HCT116 (cell line): ENCODE measurements around the gene RPAP3. TPM values are rescaled to one million over a fixed set of nuclear protein-coding genes. Genes with fewer than 3 reads are reported as not detected.

Experiments used
- ATAC-seq: fragments of 200-7000 bp; cut with Tn5 transposase; 2 replicates; pipeline ENCODE4 v1.9.1; 2020; ENCODE audit warnings: mild to moderate bottlenecking, moderate library complexity
- BruUV-seq: library from RNA; stranded (reverse); fragments of 400-500 nt; replicated peaks from 2 replicates; lab custom pipeline; 2021; lab: Mats Ljungman, UMichigan
- CTCF ChIA-PET: fragments of 300-600 bp; sonication (Branson Sonifier 250); formaldehyde crosslinking; loops from one replicate; lab custom pipeline; 2021; ENCODE audit warnings: antibody characterized with exemption; lab: Charles Lee
- POLR2A ChIA-PET: fragments of 300-600, 350-600 bp; sonication (Branson Sonifier 250); formaldehyde crosslinking; loops from one replicate; lab custom pipeline; 2021; ENCODE audit warnings: antibody characterized with exemption; lab: Charles Lee
- RAD21 ChIA-PET, 2 experiments: fragments of 300-600 bp; sonication (Branson Sonifier 250); formaldehyde crosslinking; loops; one replicate each; lab custom pipeline; 2023; ENCODE audit warnings: low total read pairs in 2 of 2; ENCODE audit not compliant: uncharacterized antibody in 2 of 2, unreplicated experiment in 2 of 2, low non-redundant PET in 1 of 2; lab: Charles Lee
- DNase-seq: peaks from one replicate; pipeline ENCODE4 v3.0.0-alpha.2; 2010; ENCODE audit warnings: low read depth, low spot score
- H2AFZ ChIP-seq: fragments of 200-600 bp; shearing (Covaris generic), sonication (generic); 2 replicates; pipeline ENCODE4 v1.6.1; 2017; ENCODE audit warnings: low read depth, mixed run types, mixed read lengths, antibody characterized with exemption, low read length; ENCODE audit not compliant: poor library complexity, severe bottlenecking
- H3K27ac ChIP-seq: 2 replicates; pipeline ENCODE4 v1.5.1; 2012; ENCODE audit warnings: low read depth, low read length
- H3K27me3 ChIP-seq: fragments of 200-600 bp; sonication (generic); 2 replicates; pipeline ENCODE4 v1.6.1; 2016; ENCODE audit warnings: mixed run types, low read length, mixed read lengths; ENCODE audit not compliant: insufficient read depth
- H3K36me3 ChIP-seq, 2 experiments: fragments of 200-500 bp in 1 of 2; fragments of 200-600 bp in 1 of 2; sonication (Bioruptor generic) in 1 of 2; sonication (generic) in 1 of 2; 2 replicates each; pipeline versions ENCODE4 v1.5.1 to v1.6.1; 2014 to 2016; ENCODE audit warnings: low read length in 2 of 2, inconsistent platforms in 1 of 2, mixed read lengths in 1 of 2, mixed run types in 1 of 2; ENCODE audit not compliant: insufficient read depth in 2 of 2, control insufficient read depth in 1 of 2
- H3K4me1 ChIP-seq, 2 experiments: fragments of 200-600 bp in 1 of 2; sonication (generic) in 1 of 2; 2 replicates each; pipeline versions ENCODE4 v1.5.1 to v1.6.1; 2012 to 2017; ENCODE audit warnings: low read length in 2 of 2, inconsistent platforms in 1 of 2, mild to moderate bottlenecking in 1 of 2, mixed read lengths in 1 of 2, mixed run types in 1 of 2, moderate library complexity in 1 of 2; ENCODE audit not compliant: insufficient read depth in 2 of 2, control insufficient read depth in 1 of 2
- H3K4me2 ChIP-seq: fragments of 200-600 bp; sonication (generic); 2 replicates; pipeline ENCODE4 v1.6.1; 2017; ENCODE audit warnings: mixed run types, low read length, mixed read lengths
- H3K4me3 ChIP-seq, 2 experiments: fragments of 200-600 bp in 1 of 2; sonication (generic) in 1 of 2; replicated peaks in 1 of 2; 2 replicates each; pipeline ENCODE4 v1.5.1; 2011 to 2016; ENCODE audit warnings: low read length in 2 of 2, control low read depth in 1 of 2, low read depth in 1 of 2, mild to moderate bottlenecking in 1 of 2, mixed read lengths in 1 of 2, mixed run types in 1 of 2
- H3K79me2 ChIP-seq: fragments of 200-600 bp; sonication (generic); 2 replicates; pipeline ENCODE4 v1.6.1; 2017; ENCODE audit warnings: mild to moderate bottlenecking, mixed run types, low read length, moderate library complexity, mixed read lengths; ENCODE audit not compliant: insufficient read depth
- H3K9ac ChIP-seq: fragments of 200-600 bp; sonication (generic); 2 replicates; pipeline ENCODE4 v1.6.1; 2016; ENCODE audit warnings: low read length, mixed read lengths
- H3K9me2 ChIP-seq: fragments of 200-600 bp; sonication (generic), shearing (Covaris generic); 2 replicates; pipeline ENCODE4 v1.6.1; 2017; ENCODE audit warnings: mixed run types, mild to moderate bottlenecking, moderate library complexity; ENCODE audit not compliant: insufficient read depth
- H3K9me3 ChIP-seq, 2 experiments: fragments of 200-500 bp in 1 of 2; fragments of 200-600 bp in 1 of 2; sonication (Bioruptor generic) in 1 of 2; sonication (generic) in 1 of 2; 2 replicates each; pipeline ENCODE4 v1.6.1; 2014 to 2017; ENCODE audit warnings: low read length in 2 of 2, mixed read lengths in 2 of 2, inconsistent platforms in 1 of 2, low read depth in 1 of 2, mild to moderate bottlenecking in 1 of 2, mixed run types in 1 of 2, moderate library complexity in 1 of 2; ENCODE audit not compliant: control insufficient read depth in 1 of 2, insufficient read depth in 1 of 2
- H4K20me1 ChIP-seq: fragments of 200-600 bp; sonication (generic), shearing (Covaris generic); 2 replicates; pipeline ENCODE4 v1.6.1; 2017; ENCODE audit warnings: mixed run types, mild to moderate bottlenecking, moderate library complexity; ENCODE audit not compliant: insufficient read depth
- ATF3 ChIP-seq: IDR thresholded peaks from 2 replicates; pipeline ENCODE4 v1.6.1; 2012
- CBX3 ChIP-seq: IDR thresholded peaks from 2 replicates; pipeline ENCODE4 v1.6.1; 2012; ENCODE audit warnings: low read depth
- CEBPB ChIP-seq: IDR thresholded peaks from 2 replicates; pipeline ENCODE4 v1.6.1; 2012; ENCODE audit warnings: low read depth
- CTCF ChIP-seq, 3 experiments: fragments of 200-600 bp in 1 of 3; sonication (generic) in 1 of 3; IDR thresholded peaks in 2 of 3; conservative IDR thresholded peaks in 1 of 3; 2 replicates each; pipeline ENCODE4 v1.5.1; 2012 to 2017; ENCODE audit warnings: low read depth in 2 of 3, low read length in 2 of 3, antibody characterized with exemption in 1 of 3, borderline replicate concordance in 1 of 3, control low read depth in 1 of 3, mild to moderate bottlenecking in 1 of 3, mixed read lengths in 1 of 3, mixed run types in 1 of 3, moderate library complexity in 1 of 3; ENCODE audit not compliant: insufficient read depth in 1 of 3
- EGR1 ChIP-seq: IDR thresholded peaks from 2 replicates; pipeline ENCODE4 v1.6.1; 2012; ENCODE audit warnings: low read depth
- EZH2 ChIP-seq: fragments of 200-600 bp; sonication (generic); IDR thresholded peaks from 2 replicates; pipeline ENCODE4 v1.6.1; 2017; ENCODE audit warnings: antibody characterized with exemption, mixed run types
- EZH2phosphoT487 ChIP-seq: fragments of 200-600 bp; IDR thresholded peaks from 2 replicates; pipeline ENCODE4 v1.6.1; 2018; ENCODE audit warnings: antibody characterized with exemption, borderline replicate concordance
- FOSL1 ChIP-seq: IDR thresholded peaks from 2 replicates; pipeline ENCODE4 v1.6.1; 2012; ENCODE audit warnings: low read depth
- JUND ChIP-seq: IDR thresholded peaks from 2 replicates; pipeline ENCODE4 v1.6.1; 2012
- MAX ChIP-seq: IDR thresholded peaks from 2 replicates; pipeline ENCODE4 v1.6.1; 2012
- POLR2A ChIP-seq: IDR thresholded peaks from 2 replicates; pipeline ENCODE4 v1.7.0; 2011; ENCODE audit warnings: borderline replicate concordance; ENCODE audit not compliant: insufficient read depth, insufficient read length; ENCODE audit errors: extremely low read depth
- POLR2AphosphoS5 ChIP-seq: IDR thresholded peaks from 2 replicates; pipeline ENCODE4 v1.6.1; 2011; ENCODE audit warnings: mild to moderate bottlenecking, low read depth, low read length, moderate library complexity
- RAD21 ChIP-seq: IDR thresholded peaks from 2 replicates; pipeline ENCODE4 v1.6.1; 2012; ENCODE audit warnings: low read depth, mild to moderate bottlenecking
- SIN3A ChIP-seq: IDR thresholded peaks from 2 replicates; pipeline ENCODE4 v1.6.1; 2012; ENCODE audit warnings: low read depth
- SP1 ChIP-seq: IDR thresholded peaks from 2 replicates; pipeline ENCODE4 v1.6.1; 2012; ENCODE audit warnings: low read depth
- ZFX ChIP-seq: fragments of 450-650 bp; IDR thresholded peaks from 2 replicates; pipeline ENCODE4 v1.6.1; 2017
- ZNF274 ChIP-seq: fragments of 200-500 bp; sonication (Bioruptor generic); IDR thresholded peaks from 2 replicates; pipeline ENCODE4 v1.6.1; 2014; ENCODE audit warnings: mild to moderate bottlenecking, low read depth, low read length, inconsistent platforms
- intact Hi-C: fragments of 100-400 bp; cut with micrococcal nuclease; formaldehyde crosslinking; loops from 2 replicates; pipeline ENCODE4 v1.10.0; 2022
- total RNA-seq: library from RNA; stranded (reverse); gene quantifications from one replicate; pipeline ENCODE4 v1.2.1, GENCODE V29; 2021; ENCODE audit not compliant: unreplicated experiment

The RPAP3 gene
- total RNA-seq, 1 experiment from 2014 or later: 48.3 TPM

- Histone ChIP-seq H3K4me3 (no peak overlapping the region), H3K9me3 (no peaks in the 10 kb centered on the region), H3K9ac (no peak overlapping the region), H3K36me3 (no peaks in the 10 kb centered on the region; a peak in 1 of 4 replicates), H3K27me3 (no peaks in the 10 kb centered on the region), H3K4me2 (no peak overlapping the region), H3K79me2 (peaks cover 23% of the 10 kb centered on the region), H3K27ac (no peak overlapping the region), H2AFZ (no peak overlapping the region), H3K4me1 (peaks cover 5 to 16% of the 10 kb centered on the region in 2 experiments; a peak in 3 of 4 replicates), H3K9me2 (no peaks in the 10 kb centered on the region), H4K20me1 (no peaks in the 10 kb centered on the region)
- CTCF ChIA-PET: interaction anchor here (0.9 to 2.7 kb wide), 2 partner anchors 8 to 130 kb away, joined by 3 to 9 read pairs; no protein-coding TSS in a partner anchor
- no peak for TF ChIP-seq CEBPB
- TF ChIP-seq ZFX: no peak
- TF ChIP-seq EZH2: no peak
- no peak for TF ChIP-seq SIN3A
- TF ChIP-seq ATF3: no peak
- TF ChIP-seq EZH2phosphoT487: no peak
- DNase-seq (no peak), ATAC-seq (no peak)
- BruUV-seq: no TSS peak
- intact Hi-C loops: no loop called here
- POLR2A ChIA-PET: no interaction called here
- RAD21 ChIA-PET: no interaction called here
Observed at GRCh38 chr12:47707905-47708543, 2.2 kb upstream of the RPAP3 start.

- CTCF ChIA-PET: interaction anchor here (0.6 to 2.7 kb wide), 2 partner anchors 8 to 724 kb away, joined by 4 to 9 read pairs; no protein-coding TSS in a partner anchor
- RAD21 ChIA-PET: no interaction called here
- intact Hi-C loops: no loop called here
- no peak for TF ChIP-seq RAD21
- no peak for TF ChIP-seq ZNF274
- TF ChIP-seq CBX3: no peak
- TF ChIP-seq SIN3A: no peak
- no peak for TF ChIP-seq POLR2A
- TF ChIP-seq MAX: no peak
- TF ChIP-seq FOSL1: no peak
- TF ChIP-seq SP1: no peak
- no peak for TF ChIP-seq POLR2AphosphoS5
- no peak for TF ChIP-seq CTCF (IDR thresholded peaks at IDR 0.05 in 2 of 3, conservative IDR thresholded peaks at IDR 0.05 in 1 of 3; ENCODE audit: borderline replicate concordance in 1 of 3, insufficient read depth in 1 of 3, low read depth in 2 of 3, low read length in 2 of 3)
- TF ChIP-seq EZH2phosphoT487: no peak
- no peak for TF ChIP-seq EGR1
- no peak for TF ChIP-seq JUND
Observed at GRCh38 chr12:47707355-47707754, 1.5 kb upstream of the RPAP3 start.

More at GRCh38 chr12:47707355-47707754, 1.5 kb upstream of the RPAP3 start:
- Histone ChIP-seq H3K4me2 (peak overlapping the region; percentile 89; the same call in 1 of the 2 replicates), H3K4me1 (peaks cover 5 to 16% of the 10 kb centered on the region in 2 experiments; a peak in 3 of 4 replicates), H3K4me3 (no peak overlapping the region), H4K20me1 (no peaks in the 10 kb centered on the region), H2AFZ (no peak overlapping the region), H3K27ac (no peak overlapping the region), H3K27me3 (no peaks in the 10 kb centered on the region), H3K79me2 (peaks cover 30% of the 10 kb centered on the region), H3K36me3 (no peaks in the 10 kb centered on the region; a peak in 1 of 4 replicates), H3K9me3 (no peaks in the 10 kb centered on the region), H3K9me2 (no peaks in the 10 kb centered on the region), H3K9ac (no peak overlapping the region)
- ATAC-seq (no peak), DNase-seq (no peak)
- no TSS peak for BruUV-seq
- POLR2A ChIA-PET: no interaction called here
